ENCODE data around the gene EFHD2.

GRCh38 chr1:15401391-15402055, 8.2 kb upstream of the EFHD2 start:
- no peak for TF ChIP-seq CTCF (IDR thresholded peaks at IDR 0.05)
- TF ChIP-seq POLR2AphosphoS5 (IDR thresholded peaks at IDR 0.05; ENCODE audit: insufficient read depth in 1 of 2, low read depth in 1 of 2): no peak
- no peak for TF ChIP-seq POLR2A (IDR thresholded peaks at IDR 0.05)

All from vagina (tissue), 2 donors.